Esophagus muscularis mucosa (tissue), 4 donors: Measurements from ENCODE around the gene VTI1A. TPM values are rescaled to one million over a fixed set of nuclear protein-coding genes. Genes with fewer than 3 reads are reported as not detected.
A peak's percentile ranks its signal among the peaks of the same experiment; 100 is the strongest.

Source experiments
- DNase-seq: peaks from one replicate; pipeline ENCODE4 v3.0.0-alpha.2; 2017; ENCODE audit errors: extremely low spot score
- H3K27ac ChIP-seq, 4 donors: fragments of 200-600 bp; sonication (generic); replicated peaks in 1 of 4; 1 replicate in 3 of 4; 2 replicates in 1 of 4; pipeline ENCODE4 v1.5.1; 2016 to 2019; ENCODE audit warnings: mild to moderate bottlenecking in 1 of 4
- H3K27me3 ChIP-seq, 4 donors: fragments of 200-600 bp; sonication (generic); one replicate each; pipeline versions ENCODE4 v1.5.1 to v1.6.0; 2016 to 2019
- H3K36me3 ChIP-seq, 4 donors: fragments of 200-600 bp; sonication (generic); one replicate each; pipeline ENCODE4 v1.5.1; 2016 to 2019
- H3K4me1 ChIP-seq, 4 donors: fragments of 200-600 bp; sonication (generic); one replicate each; pipeline ENCODE4 v1.5.1; 2016 to 2019
- H3K4me3 ChIP-seq, 4 donors: fragments of 200-600 bp; sonication (generic); 1 replicate in 2 of 4; 2 replicates in 2 of 4; pipeline ENCODE4 v1.5.1; 2016 to 2019; ENCODE audit warnings: mild to moderate bottlenecking in 4 of 4, moderate library complexity in 1 of 4
- H3K9me3 ChIP-seq, 4 donors: fragments of 200-600 bp; sonication (generic); 1 replicate in 3 of 4; 2 replicates in 1 of 4; pipeline ENCODE4 v1.5.1; 2016 to 2019
- EP300 ChIP-seq: sonication (generic); formaldehyde crosslinking; IDR thresholded peaks from one replicate; pipeline ENCODE4 v1.6.1; 2017; ENCODE audit warnings: antibody characterized with exemption
- POLR2A ChIP-seq: fragments of 450-650 bp; IDR thresholded peaks from one replicate; pipeline ENCODE4 v1.6.1; 2017; ENCODE audit warnings: antibody characterized with exemption, moderate library complexity, mild to moderate bottlenecking, low read depth
- POLR2AphosphoS5 ChIP-seq, 2 donors: sonication (generic); formaldehyde crosslinking; IDR thresholded peaks; one replicate each; pipeline ENCODE4 v1.6.1; 2017; ENCODE audit warnings: antibody characterized with exemption in 2 of 2
- WGBS: methylation state at CpG from one replicate; pipeline ENCODE4 v1.1.5; 2018; 5-methylcytosine and 5-hydroxymethylcytosine counted together
- intact Hi-C: fragments of 100-400 bp; cut with DNase I; formaldehyde crosslinking; loops from one replicate; pipeline ENCODE4 v1.15.1; 2023
- total RNA-seq, 4 donors: library from RNA; depleted of rRNA; stranded (reverse); fragments of >200 nt; gene quantifications; one replicate each; pipeline versions ENCODE4 v1.1.0 to v1.2.1, GENCODE V29; 2016
- TF ChIP-seq, protein P1 (sequence below), 3 experiments: fragments of 200-600 bp in 2 of 3; fragments of 450-650 bp in 1 of 3; sonication (generic) in 2 of 3; IDR thresholded peaks; one replicate each; pipeline ENCODE4 v1.5.1; 2017 to 2019; ENCODE audit warnings: antibody characterized with exemption in 3 of 3, mild to moderate bottlenecking in 2 of 3, moderate library complexity in 1 of 3

Gene VTI1A
- total RNA-seq, 4 donors from 2014 or later, result 27.6 to 42.7 (median 33.8) TPM

DNA sequence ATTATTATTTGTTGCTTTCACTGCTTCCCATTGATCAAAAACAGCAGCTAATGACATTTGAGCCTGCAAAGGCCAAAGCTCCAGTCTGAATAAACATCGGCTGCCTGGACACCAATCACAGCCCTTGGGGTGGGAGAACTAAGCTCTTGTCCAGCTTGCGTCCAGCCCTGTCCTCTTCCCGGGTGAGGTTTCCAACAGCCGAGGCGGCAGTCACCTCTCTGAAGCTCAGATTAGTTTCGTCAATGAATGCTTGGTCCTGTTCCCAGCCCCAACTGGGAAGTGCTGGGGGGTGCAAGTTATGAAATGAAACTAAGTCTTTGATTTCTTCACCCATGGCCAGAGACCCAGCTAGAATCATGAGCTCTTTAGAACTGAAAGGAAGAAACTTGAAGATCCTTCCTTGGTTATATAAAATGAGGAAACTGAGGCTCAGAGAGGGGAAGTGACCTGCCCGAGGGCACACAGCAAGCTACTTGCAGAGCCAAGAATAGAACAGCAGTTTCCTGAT, 389.0 kb downstream of the VTI1A start:
- no peak for DNase-seq
- no peak overlapping the region for H3K27ac ChIP-seq
- H3K4me1 ChIP-seq, result peaks cover 0 to 16% (median 2%) of the 10 kb centered on the region in 4 donors
- H3K9me3 ChIP-seq, result peaks cover 0 to 15% (median 0%) of the 10 kb centered on the region in 4 donors
- peak overlapping the region in 2 of 4 donors; percentile 8 to 29 for H3K4me3 ChIP-seq
- TF ChIP-seq POLR2AphosphoS5 (IDR thresholded peaks at IDR 0.05), result no peak
- TF ChIP-seq, protein P1, sequence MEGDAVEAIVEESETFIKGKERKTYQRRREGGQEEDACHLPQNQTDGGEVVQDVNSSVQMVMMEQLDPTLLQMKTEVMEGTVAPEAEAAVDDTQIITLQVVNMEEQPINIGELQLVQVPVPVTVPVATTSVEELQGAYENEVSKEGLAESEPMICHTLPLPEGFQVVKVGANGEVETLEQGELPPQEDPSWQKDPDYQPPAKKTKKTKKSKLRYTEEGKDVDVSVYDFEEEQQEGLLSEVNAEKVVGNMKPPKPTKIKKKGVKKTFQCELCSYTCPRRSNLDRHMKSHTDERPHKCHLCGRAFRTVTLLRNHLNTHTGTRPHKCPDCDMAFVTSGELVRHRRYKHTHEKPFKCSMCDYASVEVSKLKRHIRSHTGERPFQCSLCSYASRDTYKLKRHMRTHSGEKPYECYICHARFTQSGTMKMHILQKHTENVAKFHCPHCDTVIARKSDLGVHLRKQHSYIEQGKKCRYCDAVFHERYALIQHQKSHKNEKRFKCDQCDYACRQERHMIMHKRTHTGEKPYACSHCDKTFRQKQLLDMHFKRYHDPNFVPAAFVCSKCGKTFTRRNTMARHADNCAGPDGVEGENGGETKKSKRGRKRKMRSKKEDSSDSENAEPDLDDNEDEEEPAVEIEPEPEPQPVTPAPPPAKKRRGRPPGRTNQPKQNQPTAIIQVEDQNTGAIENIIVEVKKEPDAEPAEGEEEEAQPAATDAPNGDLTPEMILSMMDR (IDR thresholded peaks at IDR 0.05), result no peak
- TF ChIP-seq POLR2A, result no peak
- no peak for TF ChIP-seq EP300
- WGBS, result 54% methylated on average over 4 of the region's 7 CpGs
- intact Hi-C loops, result no loop called here
- no peaks in the 10 kb centered on the region for H3K36me3 ChIP-seq
- H3K27me3 ChIP-seq, result no peaks in the 10 kb centered on the region

DNA sequence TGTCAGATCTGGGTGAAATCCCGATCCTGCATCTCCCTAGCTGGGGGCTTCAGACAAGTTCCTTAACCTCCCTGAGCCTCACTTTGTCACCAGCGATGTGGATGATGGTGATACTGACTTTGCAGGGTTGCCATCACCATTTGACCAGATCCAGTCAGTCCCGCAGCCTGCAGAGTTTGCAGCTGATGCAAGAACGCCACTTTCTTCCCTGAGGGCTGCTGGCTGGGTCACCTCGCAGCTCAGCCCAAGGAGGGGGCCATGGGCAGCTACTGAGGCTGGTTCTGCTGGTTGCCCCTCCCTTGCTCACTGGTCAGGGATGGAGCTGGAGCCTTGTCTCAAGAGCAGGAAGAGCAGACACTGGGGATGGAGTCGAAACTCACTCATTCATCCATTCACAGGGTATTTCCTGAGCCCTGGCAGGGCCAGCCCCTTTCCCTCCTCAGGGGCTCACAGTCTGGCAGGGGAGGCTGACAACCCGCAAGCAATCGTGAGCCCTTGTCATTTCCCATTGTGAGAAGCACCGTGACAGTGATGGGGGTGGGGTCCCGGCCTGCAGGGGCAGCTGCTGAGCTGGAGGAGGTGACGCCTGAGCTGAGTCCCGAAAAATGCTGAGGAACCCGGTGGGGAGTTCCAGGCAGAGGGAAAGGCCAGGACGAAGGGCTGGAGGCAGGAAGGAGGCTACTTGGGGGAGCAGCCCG, 391.9 kb downstream of the VTI1A start:
- peaks cover 0 to 16% (median 2%) of the 10 kb centered on the region in 4 donors for H3K4me1 ChIP-seq
- DNase-seq, result no peak
- WGBS, result 90% methylated on average over 11 of the region's 15 CpGs
- H3K4me3 ChIP-seq, result no peak overlapping the region
- H3K36me3 ChIP-seq, result no peaks in the 10 kb centered on the region
- peaks cover 0 to 15% (median 0%) of the 10 kb centered on the region in 4 donors for H3K9me3 ChIP-seq
- no peak overlapping the region for H3K27ac ChIP-seq
- TF ChIP-seq POLR2A (no peak), POLR2AphosphoS5 (IDR thresholded peaks at IDR 0.05) (no peak), EP300 (no peak)
- intact Hi-C loops, result no loop called here
- no peaks in the 10 kb centered on the region for H3K27me3 ChIP-seq

DNA sequence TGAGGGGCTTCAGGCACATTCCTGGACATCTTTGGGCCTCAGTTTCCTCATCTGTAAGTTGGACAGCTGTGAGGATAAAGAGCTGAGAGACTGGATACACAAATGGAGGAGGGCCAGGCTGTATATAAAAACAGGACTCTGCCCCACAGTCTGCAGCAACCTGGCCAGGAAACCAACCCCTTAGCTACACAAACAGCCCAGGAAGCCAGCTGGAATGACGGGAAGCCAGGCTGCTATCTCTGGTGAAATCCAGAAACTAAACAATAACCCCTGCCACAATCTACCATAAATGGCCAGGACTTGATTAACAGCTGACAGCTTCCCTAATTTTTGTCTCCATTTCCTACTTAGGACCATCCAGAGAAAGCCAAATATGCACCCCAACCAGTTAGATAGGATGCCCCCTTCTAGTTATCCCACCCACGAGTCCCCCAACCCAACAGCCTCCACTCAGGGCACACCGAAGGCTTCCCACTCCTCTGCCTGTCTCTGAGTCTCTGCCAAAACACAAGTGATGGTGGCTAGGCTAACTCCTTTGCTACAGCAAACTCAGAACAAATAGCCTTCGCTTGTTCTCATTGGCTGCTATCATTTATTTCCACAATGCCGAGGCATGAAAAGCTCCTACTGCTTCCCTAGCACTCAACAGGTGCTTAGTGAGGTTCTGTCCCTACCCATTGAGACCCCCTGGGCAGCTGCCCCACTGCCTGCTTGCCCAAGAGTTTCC, 393.1 kb downstream of the VTI1A start:
- no peak for DNase-seq
- WGBS, result 93% methylated on average over 5 of the region's 5 CpGs
- Histone ChIP-seq H3K9me3 (peaks cover 0 to 15% (median 0%) of the 10 kb centered on the region in 4 donors), H3K36me3 (no peaks in the 10 kb centered on the region), H3K27ac (no peak overlapping the region), H3K4me1 (peaks cover 0 to 11% (median 2%) of the 10 kb centered on the region in 4 donors), H3K4me3 (no peak overlapping the region), H3K27me3 (no peaks in the 10 kb centered on the region)
- TF ChIP-seq EP300 (no peak), POLR2AphosphoS5 (IDR thresholded peaks at IDR 0.05) (no peak), POLR2A (no peak)
- TF ChIP-seq, protein P1 (IDR thresholded peaks at IDR 0.05), result no peak
- intact Hi-C loops, result no loop called here

DNA sequence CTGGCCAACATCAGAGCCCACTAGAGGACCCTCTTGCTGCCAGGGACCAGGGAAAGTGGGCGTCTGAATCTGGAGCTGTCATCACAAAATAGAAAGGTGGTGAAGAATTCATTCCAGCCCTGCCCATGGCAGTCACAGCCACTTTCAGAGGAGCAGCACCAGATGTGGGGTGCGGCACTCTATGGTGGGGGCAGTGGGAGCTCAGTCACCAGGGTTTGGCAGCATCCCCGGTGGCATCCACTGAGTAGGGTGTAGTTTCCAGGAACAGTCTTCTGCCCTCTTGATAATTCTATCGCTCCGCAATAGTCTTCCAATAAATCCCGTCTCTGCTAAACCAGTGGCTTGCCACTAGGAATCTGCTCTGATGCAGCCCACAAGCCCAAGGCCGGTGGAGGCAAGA, 394.5 kb downstream of the VTI1A start:
- Histone ChIP-seq H3K4me1 (no peaks in the 10 kb centered on the region), H3K36me3 (no peaks in the 10 kb centered on the region), H3K27ac (no peak overlapping the region), H3K9me3 (peaks cover 0 to 15% (median 6%) of the 10 kb centered on the region in 4 donors), H3K4me3 (no peak overlapping the region), H3K27me3 (no peaks in the 10 kb centered on the region)
- WGBS, result 94% methylated on average over 7 of the region's 7 CpGs
- TF ChIP-seq POLR2AphosphoS5 (IDR thresholded peaks at IDR 0.05) (no peak), EP300 (no peak), POLR2A (no peak)
- TF ChIP-seq, protein P1 (IDR thresholded peaks at IDR 0.05), result no peak
- intact Hi-C loops, result no loop called here
- no peak for DNase-seq

DNA sequence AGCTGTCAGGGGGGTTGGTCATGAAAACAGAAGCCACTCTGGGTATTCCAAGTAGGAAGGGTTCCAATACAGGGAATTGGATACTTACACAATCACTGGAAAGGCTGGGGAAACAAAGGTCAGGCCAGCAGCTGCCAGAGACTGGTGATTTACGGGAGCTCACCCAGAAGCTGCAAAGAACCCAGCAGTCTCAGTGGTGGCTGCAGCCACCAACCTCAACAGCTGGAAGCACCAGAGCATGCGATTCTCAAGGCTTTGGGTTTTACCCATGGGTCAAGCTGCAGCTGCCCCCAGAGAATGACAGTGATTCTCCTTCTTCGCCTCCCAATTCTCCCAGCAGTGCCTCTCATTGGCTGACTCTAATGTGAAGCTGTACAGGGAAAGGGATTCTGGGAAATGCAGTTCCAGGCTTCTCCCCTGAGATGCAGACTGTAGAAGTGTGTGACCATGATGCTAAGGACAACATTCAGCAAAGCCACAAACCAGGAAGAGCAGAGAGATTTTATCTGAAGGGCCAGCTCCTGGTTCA, 395.9 kb downstream of the VTI1A start:
- H3K27me3 ChIP-seq, result no peaks in the 10 kb centered on the region
- no peak for TF ChIP-seq POLR2AphosphoS5 (IDR thresholded peaks at IDR 0.05)
- no peak for TF ChIP-seq EP300
- TF ChIP-seq, protein P1 (IDR thresholded peaks at IDR 0.05), result no peak
- TF ChIP-seq POLR2A, result no peak
- H3K36me3 ChIP-seq, result no peaks in the 10 kb centered on the region
- H3K4me3 ChIP-seq, result no peak overlapping the region
- no peak for DNase-seq
- H3K27ac ChIP-seq, result no peak overlapping the region
- H3K9me3 ChIP-seq, result peaks cover 0 to 29% (median 19%) of the 10 kb centered on the region in 4 donors
- no peaks in the 10 kb centered on the region for H3K4me1 ChIP-seq
- 88% methylated on average over 1 of the region's 3 CpGs for WGBS
- intact Hi-C loops, result no loop called here
